ENCODE results near the gene ROR1. TPM values are rescaled to one million over a fixed set of nuclear protein-coding genes. Genes with fewer than 3 reads are reported as not detected.

Gene ROR1
- total RNA-seq, 4 donors from 2014 or later, result 10.6 to 21.7 (median 15.1) TPM

- Histone ChIP-seq H3K9me3 (no peaks in the 10 kb centered on the region), H3K36me3 (no peaks in the 10 kb centered on the region), H3K27ac (no peak overlapping the region), H3K4me1 (no peaks in the 10 kb centered on the region), H3K27me3 (no peaks in the 10 kb centered on the region), H3K4me3 (no peak overlapping the region)
- 92% methylated on average over 2 of the region's 2 CpGs for WGBS
- DNase-seq (ENCODE audit: low spot score in 2 of 2), result no peak
- TF ChIP-seq CTCF (IDR thresholded peaks at IDR 0.05), result no peak
- no peak for TF ChIP-seq EP300 (IDR thresholded peaks at IDR 0.05)
- no peak for TF ChIP-seq POLR2AphosphoS5 (IDR thresholded peaks at IDR 0.05)
- TF ChIP-seq POLR2A (IDR thresholded peaks at IDR 0.05), result no peak
Measured at GRCh38 chr1:64030411-64030810, 256.6 kb downstream of the ROR1 start.

- DNase-seq (ENCODE audit: low spot score in 2 of 2), result no peak
- no peaks in the 10 kb centered on the region for H3K9me3 ChIP-seq
- no peaks in the 10 kb centered on the region for H3K27me3 ChIP-seq
- TF ChIP-seq POLR2A (IDR thresholded peaks at IDR 0.05) (no peak), EP300 (IDR thresholded peaks at IDR 0.05) (no peak), POLR2AphosphoS5 (IDR thresholded peaks at IDR 0.05) (no peak)
- no peak overlapping the region for H3K4me3 ChIP-seq
- no peaks in the 10 kb centered on the region for H3K36me3 ChIP-seq
- no peaks in the 10 kb centered on the region for H3K4me1 ChIP-seq
- no peak overlapping the region for H3K27ac ChIP-seq
- 63% methylated on average over 1 of the region's 1 CpG for WGBS
Measured at GRCh38 chr1:64031236-64031635, 257.4 kb downstream of the ROR1 start.

- Histone ChIP-seq H3K27ac (no peak overlapping the region), H3K27me3 (no peaks in the 10 kb centered on the region), H3K36me3 (no peaks in the 10 kb centered on the region), H3K9me3 (no peaks in the 10 kb centered on the region), H3K4me1 (no peaks in the 10 kb centered on the region), H3K4me3 (no peak overlapping the region)
- TF ChIP-seq CTCF (IDR thresholded peaks at IDR 0.05) (no peak), POLR2AphosphoS5 (IDR thresholded peaks at IDR 0.05) (no peak), POLR2A (IDR thresholded peaks at IDR 0.05) (no peak), EP300 (IDR thresholded peaks at IDR 0.05) (no peak)
- no peak for DNase-seq (ENCODE audit: low spot score in 2 of 2)
- WGBS, result 68% methylated on average over 3 of the region's 3 CpGs
Measured at GRCh38 chr1:64033667-64034220, 259.9 kb downstream of the ROR1 start.

- 82% methylated on average over 2 of the region's 2 CpGs for whole genome bisulfite sequencing
Measured at GRCh38 chr1:64036549-64036948, 262.7 kb downstream of the ROR1 start.

GRCh38 chr1:64038119-64038518 lies 264.3 kb downstream of the ROR1 start:
- TF ChIP-seq POLR2AphosphoS5 (IDR thresholded peaks at IDR 0.05), result no peak
- Histone ChIP-seq H3K27me3 (no peaks in the 10 kb centered on the region), H3K4me1 (peaks cover 29% of the 10 kb centered on the region), H3K27ac (no peak overlapping the region), H3K4me3 (no peak overlapping the region), H3K36me3 (no peaks in the 10 kb centered on the region), H3K9me3 (no peaks in the 10 kb centered on the region)
- 93% methylated on average over 4 of the region's 4 CpGs for WGBS
- DNase-seq (ENCODE audit: low spot score in 2 of 2), result no peak

More at GRCh38 chr1:64036549-64036948, 262.7 kb downstream of the ROR1 start:
- no peak overlapping the region for H3K4me3 ChIP-seq
- H3K27ac ChIP-seq, result no peak overlapping the region
- TF ChIP-seq POLR2AphosphoS5 (IDR thresholded peaks at IDR 0.05) (no peak), EP300 (IDR thresholded peaks at IDR 0.05) (no peak), POLR2A (IDR thresholded peaks at IDR 0.05) (no peak)
- no peak for DNase-seq (ENCODE audit: low spot score in 2 of 2)
- no peaks in the 10 kb centered on the region for H3K36me3 ChIP-seq
- peaks cover 16% of the 10 kb centered on the region for H3K4me1 ChIP-seq
- no peaks in the 10 kb centered on the region for H3K27me3 ChIP-seq
- H3K9me3 ChIP-seq, result no peaks in the 10 kb centered on the region

GRCh38 chr1:64038965-64039364 lies 265.1 kb downstream of the ROR1 start:
- no peaks in the 10 kb centered on the region for H3K27me3 ChIP-seq
- TF ChIP-seq CTCF (IDR thresholded peaks at IDR 0.05) (no peak), POLR2AphosphoS5 (IDR thresholded peaks at IDR 0.05) (peak in 1 of 3 donors; percentile 23), EP300 (IDR thresholded peaks at IDR 0.05) (no peak)
- no peaks in the 10 kb centered on the region for H3K36me3 ChIP-seq
- 86% methylated on average over 1 of the region's 1 CpG for WGBS
- H3K27ac ChIP-seq, result peak overlapping the region; percentile 55
- no peak for DNase-seq (ENCODE audit: low spot score in 2 of 2)
- no peak overlapping the region for H3K4me3 ChIP-seq
- H3K9me3 ChIP-seq, result no peaks in the 10 kb centered on the region
- H3K4me1 ChIP-seq, result peaks cover 34% of the 10 kb centered on the region

Data from suprapubic skin (tissue), 4 donors.